DLD1 (cell line): ENCODE data around the gene NBR1.
"Not testable (repeated sequence)": the region's sequence is repeated elsewhere in the genome, so short reads cannot be mapped to it uniquely, and the experiment has no call there.

Experiments used
- in situ Hi-C: cut with HindIII; loops from 2 replicates; pipeline ENCODE4 v1.10.0; 2017; ENCODE audit warnings: low sequenced_read_pairs

NBR1 gene, protein sequence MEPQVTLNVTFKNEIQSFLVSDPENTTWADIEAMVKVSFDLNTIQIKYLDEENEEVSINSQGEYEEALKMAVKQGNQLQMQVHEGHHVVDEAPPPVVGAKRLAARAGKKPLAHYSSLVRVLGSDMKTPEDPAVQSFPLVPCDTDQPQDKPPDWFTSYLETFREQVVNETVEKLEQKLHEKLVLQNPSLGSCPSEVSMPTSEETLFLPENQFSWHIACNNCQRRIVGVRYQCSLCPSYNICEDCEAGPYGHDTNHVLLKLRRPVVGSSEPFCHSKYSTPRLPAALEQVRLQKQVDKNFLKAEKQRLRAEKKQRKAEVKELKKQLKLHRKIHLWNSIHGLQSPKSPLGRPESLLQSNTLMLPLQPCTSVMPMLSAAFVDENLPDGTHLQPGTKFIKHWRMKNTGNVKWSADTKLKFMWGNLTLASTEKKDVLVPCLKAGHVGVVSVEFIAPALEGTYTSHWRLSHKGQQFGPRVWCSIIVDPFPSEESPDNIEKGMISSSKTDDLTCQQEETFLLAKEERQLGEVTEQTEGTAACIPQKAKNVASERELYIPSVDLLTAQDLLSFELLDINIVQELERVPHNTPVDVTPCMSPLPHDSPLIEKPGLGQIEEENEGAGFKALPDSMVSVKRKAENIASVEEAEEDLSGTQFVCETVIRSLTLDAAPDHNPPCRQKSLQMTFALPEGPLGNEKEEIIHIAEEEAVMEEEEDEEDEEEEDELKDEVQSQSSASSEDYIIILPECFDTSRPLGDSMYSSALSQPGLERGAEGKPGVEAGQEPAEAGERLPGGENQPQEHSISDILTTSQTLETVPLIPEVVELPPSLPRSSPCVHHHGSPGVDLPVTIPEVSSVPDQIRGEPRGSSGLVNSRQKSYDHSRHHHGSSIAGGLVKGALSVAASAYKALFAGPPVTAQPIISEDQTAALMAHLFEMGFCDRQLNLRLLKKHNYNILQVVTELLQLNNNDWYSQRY

DNA sequence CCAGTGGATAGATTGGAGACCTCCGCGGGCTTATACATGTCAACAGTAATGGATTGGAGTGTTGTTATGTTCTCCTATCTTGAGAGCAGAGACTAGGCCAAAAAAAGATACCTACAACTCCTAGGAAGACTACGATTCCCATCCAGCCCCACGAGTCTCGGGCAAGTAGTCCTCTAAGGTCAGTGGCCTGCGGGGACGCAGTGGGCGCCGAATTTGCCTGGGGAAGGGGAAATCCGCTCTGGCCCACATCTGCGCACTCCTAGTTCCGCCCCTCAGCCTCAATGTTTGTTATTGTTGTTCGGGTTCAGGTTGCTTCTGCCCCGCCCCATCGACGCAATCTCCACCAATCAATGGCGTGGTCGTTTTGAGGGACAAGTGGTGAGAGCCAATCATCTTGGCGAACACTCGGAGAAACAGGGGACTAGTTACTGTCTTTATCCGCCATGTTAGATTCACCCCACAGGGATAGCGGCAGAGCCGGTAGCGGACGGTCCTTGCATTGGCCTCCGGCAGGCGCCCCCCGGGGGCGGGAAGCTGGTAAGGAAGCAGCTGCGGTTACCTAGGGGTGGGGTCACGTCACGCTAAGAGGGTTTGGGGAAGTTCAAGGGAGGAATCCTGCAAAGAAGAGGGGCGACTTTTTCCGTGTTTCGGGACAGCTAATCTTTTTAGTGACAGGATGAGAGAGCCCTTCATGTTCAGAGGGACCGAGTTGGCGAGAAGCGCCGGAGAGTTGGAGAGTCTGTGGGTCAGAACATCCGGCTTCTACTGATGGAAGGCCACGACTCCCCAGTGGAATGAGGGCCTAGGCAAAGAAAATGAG, at the start of gene NBR1:
NBR1 (plus strand) TSS at position 449 of the 820 bp plus-strand sequence. CDS start 4,586 bp downstream, outside the sequence.
- in situ Hi-C loops = no loop called here

DNA sequence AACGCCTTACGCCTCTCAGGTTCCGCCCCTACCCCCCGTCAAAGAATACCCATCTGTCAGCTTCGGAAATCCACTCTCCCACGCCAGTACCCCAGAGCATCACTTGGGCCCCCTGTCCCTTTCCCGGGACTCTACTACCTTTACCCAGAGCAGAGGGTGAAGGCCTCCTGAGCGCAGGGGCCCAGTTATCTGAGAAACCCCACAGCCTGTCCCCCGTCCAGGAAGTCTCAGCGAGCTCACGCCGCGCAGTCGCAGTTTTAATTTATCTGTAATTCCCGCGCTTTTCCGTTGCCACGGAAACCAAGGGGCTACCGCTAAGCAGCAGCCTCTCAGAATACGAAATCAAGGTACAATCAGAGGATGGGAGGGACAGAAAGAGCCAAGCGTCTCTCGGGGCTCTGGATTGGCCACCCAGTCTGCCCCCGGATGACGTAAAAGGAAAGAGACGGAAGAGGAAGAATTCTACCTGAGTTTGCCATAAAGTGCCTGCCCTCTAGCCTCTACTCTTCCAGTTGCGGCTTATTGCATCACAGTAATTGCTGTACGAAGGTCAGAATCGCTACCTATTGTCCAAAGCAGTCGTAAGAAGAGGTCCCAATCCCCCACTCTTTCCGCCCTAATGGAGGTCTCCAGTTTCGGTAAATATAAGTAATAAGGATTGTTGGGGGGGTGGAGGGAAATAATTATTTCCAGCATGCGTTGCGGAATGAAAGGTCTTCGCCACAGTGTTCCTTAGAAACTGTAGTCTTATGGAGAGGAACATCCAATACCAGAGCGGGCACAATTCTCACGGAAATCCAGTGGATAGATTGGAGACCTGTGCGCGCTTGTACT, 45.7 kb upstream of the NBR1 start, which contains the start of gene BRCA1:
BRCA1 (minus strand) TSS at position 232 of the 834 bp plus-strand sequence. CDS start 1,268 bp downstream, outside the sequence.
- in situ Hi-C loops = no loop called here

DNA sequence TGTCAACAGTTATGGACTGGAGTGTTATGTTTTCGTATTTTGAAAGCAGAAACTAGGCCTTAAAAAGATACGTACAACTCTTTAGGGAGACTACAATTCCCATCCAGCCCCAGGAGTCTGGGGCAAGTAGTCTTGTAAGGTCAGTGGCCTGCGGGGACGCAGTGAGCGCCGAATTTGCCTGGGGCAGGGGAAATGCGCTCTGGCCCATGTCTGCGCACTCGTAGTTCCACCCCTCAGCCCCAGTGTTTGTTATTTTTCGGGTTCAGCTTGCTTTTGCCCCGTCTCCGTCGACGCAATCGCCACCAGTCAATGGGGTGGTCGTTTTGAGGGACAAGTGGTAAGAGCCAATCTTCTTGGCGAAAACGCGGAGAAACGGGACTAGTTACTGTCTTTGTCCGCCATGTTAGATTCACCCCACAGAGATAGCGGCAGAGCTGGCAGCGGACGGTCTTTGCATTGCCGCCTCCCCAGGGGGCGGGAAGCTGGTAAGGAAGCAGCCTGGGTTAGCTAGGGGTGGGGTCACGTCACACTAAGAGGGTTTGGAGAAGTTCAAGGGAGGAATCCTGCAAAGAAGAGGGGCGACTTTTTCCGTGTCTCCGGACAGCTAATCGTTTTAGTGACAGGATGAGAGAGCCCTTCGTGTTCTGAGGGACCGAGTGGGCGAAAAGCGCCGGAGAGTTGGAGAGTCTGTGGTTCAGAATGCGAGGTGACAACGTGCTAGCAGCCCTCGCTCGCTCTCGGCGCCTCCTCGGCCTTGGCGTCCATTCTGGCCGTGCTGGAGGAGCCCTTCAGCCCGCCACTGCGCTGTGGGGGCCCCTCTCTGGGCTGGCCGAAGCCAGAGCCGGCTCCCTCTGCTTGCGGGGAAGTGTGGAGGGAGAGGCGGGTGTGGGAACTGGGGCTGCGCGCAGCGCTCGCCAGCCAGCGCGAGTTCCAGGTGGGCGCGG, 44.8 kb upstream of the NBR1 start:
- in situ Hi-C loops = no loop called here

DNA sequence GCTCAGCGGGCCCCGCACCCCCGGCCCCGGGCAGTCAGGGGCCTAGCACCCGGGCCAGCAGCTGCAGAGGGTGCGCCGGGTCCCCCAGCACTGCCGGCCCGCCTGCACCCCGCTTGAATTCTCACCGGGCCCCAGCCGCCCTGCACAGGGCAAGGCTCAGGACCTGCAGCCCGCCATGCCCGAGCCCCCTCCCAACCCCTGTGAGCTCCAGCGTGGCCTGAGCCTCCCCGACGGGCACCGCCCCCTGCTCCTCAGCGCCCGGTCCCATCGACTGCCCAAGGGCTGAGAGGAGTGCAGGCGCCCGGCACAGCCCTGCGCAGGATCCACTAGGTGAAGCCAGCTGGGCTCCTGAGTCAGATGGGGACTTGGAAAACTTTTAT, 44.1 kb upstream of the NBR1 start:
- in situ Hi-C loops = no loop called here

DNA sequence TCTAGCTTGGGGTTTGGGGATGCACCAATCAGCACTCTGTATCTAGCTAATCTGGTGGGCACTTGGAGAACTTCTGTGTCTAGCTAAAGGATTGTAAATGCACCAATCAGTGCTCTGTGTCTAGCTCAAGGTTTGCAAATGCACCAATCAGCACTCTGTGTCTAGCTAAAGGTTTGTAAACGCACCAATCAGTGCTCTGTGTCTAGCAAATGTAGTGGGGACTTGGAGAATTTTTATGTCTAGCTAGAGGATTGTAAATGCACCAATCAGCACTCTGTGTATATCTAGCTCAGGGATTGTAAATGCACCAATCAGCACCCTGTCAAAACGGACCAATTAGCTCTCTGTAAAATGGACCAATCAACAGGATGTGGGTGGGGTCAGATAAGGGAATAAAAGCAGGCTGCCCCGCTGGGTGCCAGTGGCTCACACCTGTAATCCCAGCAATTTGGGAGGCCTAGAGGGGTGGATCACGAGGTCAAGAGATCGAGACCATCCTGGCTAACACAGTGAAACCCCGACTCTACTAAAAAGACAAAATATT, 43.6 kb upstream of the NBR1 start:
- in situ Hi-C loops = not testable (repeated sequence)

DNA sequence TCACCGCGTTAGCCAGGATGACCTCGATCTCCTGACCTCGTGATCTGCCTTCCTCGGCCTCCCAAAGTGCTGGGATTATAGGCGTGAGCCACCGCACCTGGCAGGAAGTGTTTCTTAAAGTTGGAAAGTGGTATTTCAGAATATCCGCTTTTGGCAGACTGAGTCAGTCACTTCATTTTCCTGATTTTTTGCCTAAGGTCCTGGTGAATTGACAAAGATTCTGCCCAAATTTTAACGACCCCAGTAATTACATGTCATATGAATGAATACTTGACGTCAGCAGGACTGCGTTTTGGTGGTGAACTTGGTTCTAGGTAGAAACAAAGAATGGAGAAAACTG, 41.4 kb upstream of the NBR1 start:
- in situ Hi-C loops = no loop called here

DNA sequence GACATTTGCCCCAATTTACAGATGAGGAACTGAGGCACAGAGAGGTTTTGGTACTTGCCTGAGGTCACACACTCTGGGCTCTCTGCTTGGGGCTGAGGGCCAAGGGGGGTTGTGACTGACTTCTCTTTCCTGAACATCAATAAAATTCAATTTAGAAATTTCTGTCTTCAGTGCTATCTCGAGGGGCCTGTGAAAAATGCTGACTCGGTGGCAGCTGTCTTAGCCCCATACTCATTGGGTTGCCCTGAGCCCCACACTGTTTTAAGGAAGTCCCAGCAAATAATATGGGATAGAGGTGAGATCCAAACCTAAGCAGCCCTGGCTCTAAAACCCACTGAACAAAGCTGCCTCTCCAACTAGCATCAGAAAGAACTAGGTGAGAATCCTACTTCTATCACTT, 38.9 kb upstream of the NBR1 start:
- in situ Hi-C loops = no loop called here

DNA sequence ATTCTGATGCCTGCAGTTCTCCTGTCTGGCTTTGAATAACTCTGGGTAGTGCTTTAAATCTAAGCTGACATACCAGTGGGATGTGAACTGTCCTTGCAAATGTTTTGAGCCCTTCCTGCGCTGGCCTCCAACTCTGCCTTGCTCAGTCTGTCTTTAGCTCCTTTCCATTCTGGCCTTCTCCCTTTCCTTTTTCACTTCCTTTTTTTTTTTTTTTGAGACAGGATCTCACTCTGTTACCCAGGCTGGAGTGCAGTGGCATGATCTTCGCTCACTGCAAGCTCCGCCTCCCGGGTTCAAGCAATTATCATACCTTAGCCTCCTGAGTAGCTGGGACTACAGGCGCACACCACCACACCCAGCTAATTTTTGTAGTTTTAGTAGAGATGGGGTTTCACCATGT, 37.6 kb upstream of the NBR1 start:
- in situ Hi-C loops = not testable (repeated sequence)

DNA sequence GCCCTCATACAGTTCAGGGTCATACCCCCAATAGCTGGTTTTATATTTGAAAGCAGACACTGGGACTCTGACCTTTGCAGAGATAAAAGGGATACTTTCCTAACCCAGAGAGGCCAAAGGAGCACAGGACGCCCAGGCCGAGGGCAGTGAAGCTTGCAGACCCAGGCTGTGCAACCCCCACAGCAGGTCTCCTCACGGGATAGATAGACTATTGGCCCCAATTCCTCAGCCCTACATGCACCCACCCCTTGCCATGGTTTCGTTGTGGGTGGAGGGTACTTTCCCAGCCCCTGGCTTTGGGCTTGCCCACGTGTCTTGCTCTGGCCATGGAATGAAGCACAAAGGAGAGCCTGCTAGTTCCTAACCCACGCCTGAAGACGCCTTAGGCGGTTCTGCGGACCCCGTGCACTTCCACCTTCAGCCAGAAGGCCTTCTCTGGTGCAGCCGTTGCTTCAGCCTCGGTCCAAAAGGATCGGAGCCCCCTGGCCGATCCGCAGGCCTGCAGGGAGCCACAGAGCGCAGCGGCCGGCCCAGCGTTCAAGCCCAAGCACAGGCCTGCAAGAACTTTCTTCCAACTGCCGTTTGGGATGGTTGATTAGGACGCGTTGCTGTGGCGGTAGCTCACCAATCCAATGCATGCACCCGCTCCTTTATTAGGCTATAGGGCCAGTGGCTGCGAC, 36.1 kb upstream of the NBR1 start:
- in situ Hi-C loops = no loop called here

DNA sequence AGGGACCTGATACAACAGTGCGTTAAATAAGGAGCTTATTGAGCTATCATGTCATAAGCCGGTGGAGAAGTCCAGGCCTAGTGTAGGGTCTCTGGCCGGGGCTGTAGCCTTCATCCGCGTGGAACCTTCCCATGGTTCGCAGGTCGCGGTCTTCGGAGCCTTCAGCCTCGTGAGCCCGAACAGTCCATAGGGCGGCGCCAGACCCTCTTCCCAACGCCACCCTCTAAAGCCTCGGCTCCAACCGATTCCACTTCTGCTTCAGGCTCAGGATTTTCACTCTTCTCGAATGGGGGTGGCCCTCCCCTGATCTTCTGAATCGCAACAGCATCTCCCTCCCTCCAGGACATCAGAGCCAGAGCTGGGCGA, 35.6 kb upstream of the NBR1 start:
- in situ Hi-C loops = no loop called here

DNA sequence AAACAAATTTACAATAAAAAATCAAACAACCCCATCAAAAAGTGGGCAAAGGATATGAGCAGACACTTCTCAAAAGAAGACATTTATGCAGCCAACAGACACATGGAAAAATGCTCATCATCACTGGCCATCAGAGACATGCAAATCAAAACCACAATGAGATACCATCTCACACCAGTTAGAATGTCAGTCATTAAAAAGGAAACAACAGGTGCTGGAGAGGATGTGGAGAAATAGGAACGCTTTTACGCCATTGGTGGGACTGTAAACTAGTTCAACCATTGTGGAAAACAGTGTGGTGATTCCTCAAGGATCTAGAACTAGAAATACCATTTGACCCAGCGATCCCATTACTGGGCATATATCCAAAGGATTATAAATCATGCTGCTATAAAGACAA, 34.4 kb upstream of the NBR1 start:
- in situ Hi-C loops = not testable (repeated sequence)

DNA sequence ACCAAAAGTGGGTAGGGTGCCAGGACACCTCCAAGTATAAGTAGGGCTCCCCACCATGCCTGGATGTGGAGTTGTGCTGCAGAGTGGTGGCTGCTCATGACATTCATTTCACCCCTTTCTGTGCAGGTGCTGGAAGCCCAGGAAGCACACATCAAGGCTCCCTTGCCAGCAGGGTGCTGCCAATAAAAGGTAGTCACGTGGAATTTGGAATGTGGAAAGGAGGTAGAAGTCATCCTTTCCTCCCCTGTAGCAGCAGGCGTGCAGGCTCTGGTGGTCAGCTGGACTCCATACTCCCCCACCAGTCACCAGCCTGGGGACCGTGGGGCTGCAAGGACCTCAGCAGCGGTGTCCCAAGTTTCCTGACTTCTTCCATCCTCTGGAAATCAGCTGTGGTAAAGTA, 32.5 kb upstream of the NBR1 start:
- in situ Hi-C loops = not testable (repeated sequence)

DNA sequence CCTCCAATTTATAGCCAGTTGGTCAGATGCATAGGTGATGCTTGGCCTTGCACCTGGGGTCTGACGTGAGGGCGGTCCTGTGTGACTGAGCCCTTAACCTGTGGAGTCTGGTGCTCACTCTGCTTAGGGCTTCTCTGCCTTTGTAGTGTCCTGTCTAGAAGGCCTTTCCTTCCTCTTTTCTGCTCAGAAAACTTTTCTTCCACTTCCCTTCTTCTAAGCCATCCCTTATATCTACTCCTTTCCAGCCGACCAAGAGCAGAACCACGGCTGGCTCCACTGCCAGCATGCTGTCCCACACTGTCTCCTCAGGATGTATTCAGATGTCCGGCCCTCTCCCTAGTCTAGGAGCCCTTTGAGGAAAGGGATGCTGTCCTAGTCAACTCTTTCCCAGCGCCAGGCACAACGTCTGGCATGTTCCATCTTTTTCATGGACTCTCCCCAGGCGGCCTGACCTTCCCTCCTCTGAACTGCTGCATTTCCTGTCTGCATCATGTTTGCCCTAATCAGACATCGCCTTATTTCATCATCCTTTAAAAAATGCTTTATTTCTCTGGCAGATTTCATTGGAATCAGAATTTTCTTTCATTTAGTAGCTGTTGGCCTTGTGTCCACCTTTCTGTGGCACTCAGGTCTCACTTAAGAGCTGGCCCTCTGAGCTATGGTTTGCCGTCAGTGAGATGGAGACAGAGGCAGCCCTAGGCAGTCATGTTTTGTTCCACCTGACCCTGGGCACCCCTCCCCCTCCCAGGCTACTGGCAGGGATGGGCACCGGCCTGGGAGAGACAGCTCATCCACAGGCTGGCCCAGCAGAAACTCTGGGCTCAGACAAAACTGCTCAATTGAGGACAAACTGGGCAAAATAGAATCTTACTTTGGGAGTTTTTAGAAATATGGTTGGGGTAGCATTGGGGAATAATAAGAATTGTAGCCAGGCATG, 30.4 kb upstream of the NBR1 start:
- in situ Hi-C loops = no loop called here

DNA sequence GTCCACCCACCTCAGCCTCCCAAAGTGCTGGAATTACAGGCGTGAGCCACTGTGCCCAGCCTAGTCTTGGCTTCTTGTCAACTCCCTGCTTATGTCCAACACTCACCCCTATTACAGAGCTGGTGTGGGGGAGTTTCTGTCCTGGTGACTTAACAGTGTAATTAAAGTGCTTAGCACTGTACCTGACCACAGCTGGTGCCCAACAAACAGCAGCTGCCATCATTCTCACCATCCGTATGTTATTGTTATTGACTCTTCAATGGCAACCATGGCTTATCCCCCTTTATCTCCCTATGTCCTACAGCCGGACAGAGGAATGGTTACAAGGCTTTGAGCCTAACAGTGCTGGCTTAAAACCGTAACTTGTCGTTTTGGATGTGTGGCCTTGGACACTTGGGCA, 28.9 kb upstream of the NBR1 start:
- in situ Hi-C loops = no loop called here

DNA sequence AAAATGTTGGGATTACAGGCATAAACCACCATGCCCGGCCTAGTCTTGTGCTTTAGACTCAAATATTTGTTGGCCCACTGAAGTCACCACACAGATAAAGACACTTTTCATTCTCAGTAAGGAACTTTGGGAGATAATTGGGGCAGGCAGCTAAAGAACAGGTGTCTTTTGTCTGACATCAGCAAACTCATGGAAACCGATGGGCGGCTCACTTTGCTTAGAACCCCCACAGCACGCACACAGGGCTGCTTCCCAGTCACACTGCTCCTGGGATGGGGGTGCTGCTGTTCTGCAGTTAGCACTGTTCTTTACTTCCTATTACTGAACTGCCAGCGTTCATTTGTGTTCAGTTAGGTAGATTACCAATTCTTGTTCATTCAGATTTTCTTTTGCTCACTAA, 27.8 kb upstream of the NBR1 start:
- in situ Hi-C loops = no loop called here

DNA sequence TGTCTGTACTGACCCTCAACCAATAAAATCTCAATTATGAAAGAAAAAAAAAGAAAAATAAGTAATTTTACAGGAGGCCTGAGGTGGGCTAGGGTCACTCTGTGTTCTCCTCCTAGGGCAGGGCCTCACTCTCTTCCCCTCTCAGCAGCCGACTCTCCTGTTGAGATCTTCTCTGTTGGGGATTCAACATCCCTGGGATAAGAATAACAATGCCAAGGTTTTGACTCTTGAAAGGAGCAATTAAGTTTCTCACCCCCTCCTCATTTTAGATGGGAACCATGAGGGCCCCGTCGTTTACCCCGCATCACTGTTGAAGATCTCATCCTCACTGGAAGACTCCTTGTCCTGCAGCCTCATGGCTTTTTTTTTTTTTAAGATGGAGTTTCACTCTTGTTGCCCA, 24.4 kb upstream of the NBR1 start:
- in situ Hi-C loops = no loop called here

DNA sequence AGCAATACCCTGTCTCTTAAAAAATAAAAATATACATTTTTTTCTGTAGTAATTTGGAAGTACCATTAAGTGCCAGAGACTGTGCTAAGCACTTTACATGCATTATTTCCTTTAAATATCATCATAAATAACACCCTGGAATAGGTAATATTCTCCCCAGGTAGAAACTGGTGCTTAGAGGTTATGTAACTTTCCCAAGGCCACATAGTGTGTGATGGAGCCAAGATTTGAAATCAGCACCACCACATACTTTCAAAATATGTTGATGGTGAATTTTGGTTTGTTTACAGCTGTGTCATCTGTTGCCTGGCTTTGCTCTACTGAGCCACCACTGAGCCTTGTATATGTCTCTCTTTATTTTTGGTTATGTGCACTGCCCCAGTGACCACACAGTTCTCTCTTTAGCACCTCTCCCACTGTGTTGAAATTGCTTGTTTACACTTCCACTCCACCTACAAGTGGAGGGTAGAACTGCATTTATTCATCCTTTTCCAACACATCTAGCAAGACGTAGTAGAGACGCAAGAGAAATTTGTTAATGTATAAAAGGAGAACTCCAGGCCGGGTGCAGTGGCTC, 19.0 kb upstream of the NBR1 start:
- in situ Hi-C loops = no loop called here
